HCT116 (cell line): Measurements from ENCODE around the gene RECK.

Experiments
- CTCF ChIP-seq, 3 experiments: fragments of 200-600 bp in 1 of 3; sonication (generic) in 1 of 3; IDR thresholded peaks in 2 of 3; conservative IDR thresholded peaks in 1 of 3; 2 replicates each; pipeline ENCODE4 v1.5.1; 2012 to 2017; ENCODE audit warnings: low read depth in 2 of 3, low read length in 2 of 3, antibody characterized with exemption in 1 of 3, borderline replicate concordance in 1 of 3, control low read depth in 1 of 3, mild to moderate bottlenecking in 1 of 3, mixed read lengths in 1 of 3, mixed run types in 1 of 3, moderate library complexity in 1 of 3; ENCODE audit not compliant: insufficient read depth in 1 of 3
- EGR1 ChIP-seq: IDR thresholded peaks from 2 replicates; pipeline ENCODE4 v1.6.1; 2012; ENCODE audit warnings: low read depth
- EZH2 ChIP-seq: fragments of 200-600 bp; sonication (generic); IDR thresholded peaks from 2 replicates; pipeline ENCODE4 v1.6.1; 2017; ENCODE audit warnings: antibody characterized with exemption, mixed run types
- EZH2phosphoT487 ChIP-seq: fragments of 200-600 bp; IDR thresholded peaks from 2 replicates; pipeline ENCODE4 v1.6.1; 2018; ENCODE audit warnings: antibody characterized with exemption, borderline replicate concordance
- MAX ChIP-seq: IDR thresholded peaks from 2 replicates; pipeline ENCODE4 v1.6.1; 2012
- POLR2A ChIP-seq: IDR thresholded peaks from 2 replicates; pipeline ENCODE4 v1.7.0; 2011; ENCODE audit warnings: borderline replicate concordance; ENCODE audit not compliant: insufficient read depth, insufficient read length; ENCODE audit errors: extremely low read depth
- POLR2AphosphoS5 ChIP-seq: IDR thresholded peaks from 2 replicates; pipeline ENCODE4 v1.6.1; 2011; ENCODE audit warnings: mild to moderate bottlenecking, low read depth, low read length, moderate library complexity
- RAD21 ChIP-seq: IDR thresholded peaks from 2 replicates; pipeline ENCODE4 v1.6.1; 2012; ENCODE audit warnings: low read depth, mild to moderate bottlenecking
- REST ChIP-seq: IDR thresholded peaks from 2 replicates; pipeline ENCODE4 v1.6.1; 2012; ENCODE audit warnings: low read depth
- SP1 ChIP-seq: IDR thresholded peaks from 2 replicates; pipeline ENCODE4 v1.6.1; 2012; ENCODE audit warnings: low read depth
- SRF ChIP-seq: IDR thresholded peaks from 2 replicates; pipeline ENCODE4 v1.6.1; 2012; ENCODE audit warnings: low read depth
- TCF7L2 ChIP-seq: IDR thresholded peaks from 2 replicates; pipeline ENCODE4 v1.7.0; 2011; ENCODE audit warnings: borderline replicate concordance, inconsistent platforms; ENCODE audit not compliant: insufficient read depth, insufficient read length; ENCODE audit errors: extremely low read depth
- ZFX ChIP-seq: fragments of 450-650 bp; IDR thresholded peaks from 2 replicates; pipeline ENCODE4 v1.6.1; 2017
- ZNF274 ChIP-seq: fragments of 200-500 bp; sonication (Bioruptor generic); IDR thresholded peaks from 2 replicates; pipeline ENCODE4 v1.6.1; 2014; ENCODE audit warnings: mild to moderate bottlenecking, low read depth, low read length, inconsistent platforms

GRCh38 chr9:36113999-36114398 is 77.3 kb downstream of the RECK start:
- TF ChIP-seq CTCF (IDR thresholded peaks at IDR 0.05 in 2 of 3, conservative IDR thresholded peaks at IDR 0.05 in 1 of 3; ENCODE audit: borderline replicate concordance in 1 of 3, insufficient read depth in 1 of 3, low read depth in 2 of 3, low read length in 2 of 3) (no peak), ZNF274 (no peak), POLR2A (no peak), RAD21 (no peak), SP1 (no peak), POLR2AphosphoS5 (no peak), EZH2phosphoT487 (no peak), EGR1 (no peak), REST (no peak), SRF (no peak), TCF7L2 (no peak), ZFX (no peak), EZH2 (no peak), MAX (no peak)
